Ishikawa (cell line): Measurements from ENCODE around the gene TUBGCP6.

Experiments used
- FOXM1 ChIP-seq: IDR thresholded peaks from 2 replicates; pipeline ENCODE4 v1.6.1; 2012; ENCODE audit warnings: low read depth, borderline replicate concordance
- RAD21 ChIP-seq: IDR thresholded peaks from 2 replicates; pipeline ENCODE4 v1.6.1; 2012; ENCODE audit warnings: low read depth
- REST ChIP-seq: IDR thresholded peaks from 2 replicates; pipeline ENCODE4 v1.6.1; 2012; ENCODE audit warnings: low read depth, mild to moderate bottlenecking
- TAF1 ChIP-seq: IDR thresholded peaks from 2 replicates; pipeline ENCODE4 v1.6.1; 2012; ENCODE audit warnings: low read depth, mild to moderate bottlenecking
- TCF12 ChIP-seq: IDR thresholded peaks from 2 replicates; pipeline ENCODE4 v1.6.1; 2012; ENCODE audit warnings: low read depth
- YY1 ChIP-seq: IDR thresholded peaks from 2 replicates; pipeline ENCODE4 v1.6.1; 2012; ENCODE audit warnings: low read depth

- TF ChIP-seq RAD21 (no peak), TCF12 (no peak), TAF1 (no peak), YY1 (no peak), FOXM1 (no peak), REST (no peak)
Measured at GRCh38 chr22:50182176-50183081, 62.4 kb downstream of the TUBGCP6 start.
